ENCODE measurements around the gene KCTD20. TPM values are rescaled to one million over a fixed set of nuclear protein-coding genes. Genes with fewer than 3 reads are reported as not detected.

KCTD20 gene
- total RNA-seq, 4 donors from 2014 or later = 60.2 to 92.9 (median 67.6) TPM

GRCh38 chr6:36492621-36493020 lies 49.8 kb downstream of the KCTD20 start:
- no peak for ATAC-seq
- Histone ChIP-seq H3K4me1 (peaks cover 0 to 17% (median 8%) of the 10 kb centered on the region in 3 donors), H3K4me3 (no peak overlapping the region), H3K9me3 (no peaks in the 10 kb centered on the region), H3K27ac (no peak overlapping the region), H3K36me3 (peaks cover 0 to 75% of the 10 kb centered on the region in 2 donors), H3K27me3 (no peaks in the 10 kb centered on the region)
- 63 to 100% methylated on average over 1 of the region's 1 CpG for WGBS, 2 donors (ENCODE audit: low coverage in 1 of 2)
- TF ChIP-seq EP300 (IDR thresholded peaks at IDR 0.05) = no peak

DNA sequence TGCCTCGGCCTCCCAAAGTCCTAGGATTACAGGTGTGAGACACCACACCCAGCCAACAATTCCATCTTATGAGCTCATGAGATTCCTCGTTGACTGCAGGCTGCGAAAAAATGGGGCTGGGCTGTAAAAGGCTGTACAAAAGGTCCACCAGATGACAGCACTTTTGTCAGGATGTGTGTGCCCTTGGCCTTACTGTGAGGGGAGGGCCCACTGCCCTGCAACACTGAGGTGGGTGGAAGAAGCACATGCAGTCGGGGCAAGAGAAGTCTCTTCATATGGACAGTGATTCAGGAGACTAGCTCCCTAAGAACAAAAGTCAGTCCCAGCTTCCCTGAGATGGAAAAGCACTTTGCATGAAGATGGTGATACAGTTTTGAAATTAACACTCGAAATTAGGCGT lies 50.5 kb downstream of the KCTD20 start:
- no peak for TF ChIP-seq CTCF (IDR thresholded peaks at IDR 0.05)
- no peak for TF ChIP-seq POLR2A (IDR thresholded peaks at IDR 0.05)
- TF ChIP-seq EP300 (IDR thresholded peaks at IDR 0.05) = no peak
- no peak for TF ChIP-seq POLR2AphosphoS5 (IDR thresholded peaks at IDR 0.05)
- 81 to 91% methylated on average over 3 to 4 of the region's 6 CpGs for WGBS, 2 donors (ENCODE audit: low coverage in 1 of 2)
- Histone ChIP-seq H3K4me3 (no peak overlapping the region), H3K27ac (no peak overlapping the region), H3K36me3 (peaks cover 0 to 76% of the 10 kb centered on the region in 2 donors), H3K9me3 (no peaks in the 10 kb centered on the region), H3K27me3 (no peaks in the 10 kb centered on the region), H3K4me1 (peaks cover 0 to 10% (median 1%) of the 10 kb centered on the region in 3 donors)
- ATAC-seq = no peak

GRCh38 chr6:36493859-36494258 lies 51.1 kb downstream of the KCTD20 start:
- Histone ChIP-seq H3K27me3 (no peaks in the 10 kb centered on the region), H3K4me3 (no peak overlapping the region), H3K4me1 (peaks cover 0 to 5% (median 0%) of the 10 kb centered on the region in 3 donors), H3K9me3 (no peaks in the 10 kb centered on the region), H3K27ac (no peak overlapping the region), H3K36me3 (peaks cover 0 to 77% of the 10 kb centered on the region in 2 donors)
- ATAC-seq = no peak
- WGBS, 2 donors (ENCODE audit: low coverage in 1 of 2) = 65 to 100% methylated on average over 2 of the region's 2 CpGs
- TF ChIP-seq POLR2AphosphoS5 (IDR thresholded peaks at IDR 0.05) = no peak

DNA sequence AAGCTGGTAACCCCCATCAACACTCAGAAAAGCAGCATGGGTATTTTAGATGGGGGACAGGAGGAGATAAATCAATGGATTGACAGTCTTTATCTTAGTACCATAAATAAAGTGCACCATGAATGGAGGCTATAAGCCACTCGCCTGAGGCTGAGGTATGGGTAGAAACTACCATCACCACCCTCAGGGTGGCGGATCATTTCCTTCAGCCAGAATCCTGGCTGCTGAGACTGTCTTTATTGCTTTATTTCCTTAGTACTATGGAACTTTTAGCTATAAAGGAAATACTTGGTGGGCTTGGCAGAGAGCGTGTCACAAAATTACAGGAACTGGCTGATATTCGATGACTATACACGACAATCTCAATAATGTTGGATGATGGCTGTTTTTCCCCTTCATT lies 52.3 kb downstream of the KCTD20 start:
- 91 to 100% methylated on average over 5 of the region's 5 CpGs for WGBS, 2 donors (ENCODE audit: low coverage in 1 of 2)
- Histone ChIP-seq H3K9me3 (no peaks in the 10 kb centered on the region), H3K4me3 (no peak overlapping the region), H3K36me3 (peaks cover 0 to 79% of the 10 kb centered on the region in 2 donors), H3K27me3 (no peaks in the 10 kb centered on the region), H3K4me1 (no peaks in the 10 kb centered on the region), H3K27ac (no peak overlapping the region)
- no peak for ATAC-seq
- TF ChIP-seq EP300 (IDR thresholded peaks at IDR 0.05) = no peak
- no peak for TF ChIP-seq POLR2A (IDR thresholded peaks at IDR 0.05)
- no peak for TF ChIP-seq POLR2AphosphoS5 (IDR thresholded peaks at IDR 0.05)
- TF ChIP-seq CTCF (IDR thresholded peaks at IDR 0.05) = no peak

DNA sequence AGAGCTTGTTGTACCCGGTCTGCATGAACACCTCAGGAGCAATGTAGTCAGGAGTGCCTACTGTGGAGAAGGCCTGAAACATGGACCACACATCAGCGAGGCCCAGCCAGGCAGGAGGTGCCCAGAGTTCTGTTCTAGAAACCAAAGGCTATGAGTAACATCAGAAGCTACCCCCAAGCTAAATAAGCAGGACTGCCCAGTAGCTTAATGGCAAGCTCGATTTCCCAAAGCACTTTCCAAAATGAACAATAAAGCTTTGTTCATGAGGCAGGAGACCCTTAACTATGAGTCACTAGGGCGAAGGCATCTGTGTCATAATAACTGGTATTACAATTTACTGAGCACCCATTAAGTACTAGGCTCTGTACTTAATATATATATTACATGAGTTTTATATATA lies 57.1 kb downstream of the KCTD20 start:
- TF ChIP-seq CTCF (IDR thresholded peaks at IDR 0.05) = no peak
- TF ChIP-seq EP300 (IDR thresholded peaks at IDR 0.05) = no peak
- no peak for TF ChIP-seq POLR2AphosphoS5 (IDR thresholded peaks at IDR 0.05)
- WGBS, 2 donors (ENCODE audit: low coverage in 1 of 2) = 81 to 92% methylated on average over 2 to 3 of the region's 4 CpGs
- H3K27ac ChIP-seq = no peak overlapping the region
- ATAC-seq = no peak
- no peaks in the 10 kb centered on the region for H3K9me3 ChIP-seq
- no peak overlapping the region for H3K4me3 ChIP-seq
- H3K4me1 ChIP-seq = no peaks in the 10 kb centered on the region
- H3K36me3 ChIP-seq = peaks cover 0 to 74% of the 10 kb centered on the region in 2 donors
- H3K27me3 ChIP-seq = no peaks in the 10 kb centered on the region

- Histone ChIP-seq H3K36me3 (peaks cover 0 to 73% of the 10 kb centered on the region in 2 donors), H3K27me3 (no peaks in the 10 kb centered on the region), H3K9me3 (no peaks in the 10 kb centered on the region), H3K27ac (no peak overlapping the region), H3K4me3 (no peak overlapping the region), H3K4me1 (no peaks in the 10 kb centered on the region)
- 58 to 76% methylated on average over 6 of the region's 6 CpGs for WGBS, 2 donors (ENCODE audit: low coverage in 1 of 2)
- no peak for ATAC-seq
- TF ChIP-seq POLR2A (IDR thresholded peaks at IDR 0.05) (no peak), POLR2AphosphoS5 (IDR thresholded peaks at IDR 0.05) (no peak), CTCF (IDR thresholded peaks at IDR 0.05) (no peak), EP300 (IDR thresholded peaks at IDR 0.05) (no peak)
Measured at GRCh38 chr6:36501686-36502085, 58.9 kb downstream of the KCTD20 start.

Data from gastroesophageal sphincter (tissue), 4 donors.